Retinal pigment epithelial cell (primary cell): ENCODE results near the gene TMEM248.

Source experiments
- DNase-seq: peaks from one replicate; pipeline ENCODE4 v3.0.0-alpha.2; 2010; ENCODE audit warnings: low read depth
- H3K4me3 ChIP-seq: 2 replicates; pipeline ENCODE4 v1.5.1; 2011; ENCODE audit warnings: mild to moderate bottlenecking, low read length, control low read depth, moderate library complexity
- TF ChIP-seq, protein P1 (sequence below): conservative IDR thresholded peaks from 2 replicates; pipeline ENCODE4 v1.5.1; 2011; ENCODE audit warnings: low read depth, low read length, control low read depth, inconsistent platforms

The TMEM248 gene

GRCh38 chr7:66933469-66933868 is 12.4 kb downstream of the TMEM248 start:
- TF ChIP-seq, protein P1, sequence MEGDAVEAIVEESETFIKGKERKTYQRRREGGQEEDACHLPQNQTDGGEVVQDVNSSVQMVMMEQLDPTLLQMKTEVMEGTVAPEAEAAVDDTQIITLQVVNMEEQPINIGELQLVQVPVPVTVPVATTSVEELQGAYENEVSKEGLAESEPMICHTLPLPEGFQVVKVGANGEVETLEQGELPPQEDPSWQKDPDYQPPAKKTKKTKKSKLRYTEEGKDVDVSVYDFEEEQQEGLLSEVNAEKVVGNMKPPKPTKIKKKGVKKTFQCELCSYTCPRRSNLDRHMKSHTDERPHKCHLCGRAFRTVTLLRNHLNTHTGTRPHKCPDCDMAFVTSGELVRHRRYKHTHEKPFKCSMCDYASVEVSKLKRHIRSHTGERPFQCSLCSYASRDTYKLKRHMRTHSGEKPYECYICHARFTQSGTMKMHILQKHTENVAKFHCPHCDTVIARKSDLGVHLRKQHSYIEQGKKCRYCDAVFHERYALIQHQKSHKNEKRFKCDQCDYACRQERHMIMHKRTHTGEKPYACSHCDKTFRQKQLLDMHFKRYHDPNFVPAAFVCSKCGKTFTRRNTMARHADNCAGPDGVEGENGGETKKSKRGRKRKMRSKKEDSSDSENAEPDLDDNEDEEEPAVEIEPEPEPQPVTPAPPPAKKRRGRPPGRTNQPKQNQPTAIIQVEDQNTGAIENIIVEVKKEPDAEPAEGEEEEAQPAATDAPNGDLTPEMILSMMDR: no peak
- H3K4me3 ChIP-seq: no peak overlapping the region
- no peak for DNase-seq

GRCh38 chr7:66937940-66938339 is 16.9 kb downstream of the TMEM248 start:
- TF ChIP-seq, protein P1: no peak
- H3K4me3 ChIP-seq: no peak overlapping the region
- no peak for DNase-seq

DNA sequence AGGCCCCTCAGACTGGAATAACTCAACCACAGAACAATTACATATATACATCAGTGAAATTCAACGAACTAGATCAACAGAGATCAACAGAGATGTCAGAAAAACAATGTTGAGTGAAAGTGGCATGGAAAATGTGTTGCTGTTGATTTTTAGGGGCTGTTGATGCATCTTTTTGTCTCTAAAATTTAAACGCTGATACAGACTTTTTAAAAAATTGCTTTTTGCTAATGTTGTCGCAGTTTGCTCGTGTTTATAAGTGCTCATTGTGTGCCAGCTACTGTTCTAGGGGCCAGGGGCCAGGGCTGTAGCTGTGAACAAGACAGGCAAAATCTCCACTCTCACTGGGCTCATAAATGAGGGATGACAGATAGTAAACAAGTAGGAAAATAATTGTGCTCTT is 18.3 kb downstream of the TMEM248 start:
- TF ChIP-seq, protein P1: no peak
- no peak for DNase-seq
- H3K4me3 ChIP-seq: no peak overlapping the region

GRCh38 chr7:66946545-66946944 is 25.5 kb downstream of the TMEM248 start:
- TF ChIP-seq, protein P1: no peak
- H3K4me3 ChIP-seq: no peak overlapping the region
- DNase-seq: no peak

DNA sequence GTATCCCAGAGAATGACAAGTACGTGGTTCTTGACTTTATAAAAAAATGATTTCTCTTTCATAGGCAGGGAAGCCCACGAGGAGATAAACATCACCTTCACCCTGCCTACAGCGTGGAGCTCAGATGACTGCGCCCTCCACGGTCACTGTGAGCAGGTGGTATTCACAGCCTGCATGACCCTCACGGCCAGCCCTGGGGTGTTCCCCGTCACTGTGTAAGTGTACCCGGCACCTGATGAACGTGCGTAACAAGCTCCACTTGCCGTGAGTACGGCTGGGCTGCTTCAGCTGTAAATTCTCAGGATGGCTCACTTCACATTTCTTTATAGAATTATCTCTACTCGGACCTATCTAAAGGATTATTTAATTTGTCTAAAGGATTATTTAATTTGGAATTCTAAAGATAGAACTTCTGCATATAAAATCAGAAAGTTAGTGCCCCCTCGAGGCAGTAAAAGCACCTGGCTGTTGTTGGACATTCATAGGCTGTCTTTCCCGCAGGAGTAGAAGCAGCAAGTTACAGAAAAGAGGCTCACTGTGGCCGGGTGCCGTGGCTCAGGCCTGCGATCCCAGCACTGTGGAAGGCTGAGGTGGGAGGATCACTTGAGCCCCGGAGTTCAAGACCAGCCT is 27.6 kb downstream of the TMEM248 start:
- DNase-seq: no peak
- H3K4me3 ChIP-seq: no peak overlapping the region
- TF ChIP-seq, protein P1: no peak

DNA sequence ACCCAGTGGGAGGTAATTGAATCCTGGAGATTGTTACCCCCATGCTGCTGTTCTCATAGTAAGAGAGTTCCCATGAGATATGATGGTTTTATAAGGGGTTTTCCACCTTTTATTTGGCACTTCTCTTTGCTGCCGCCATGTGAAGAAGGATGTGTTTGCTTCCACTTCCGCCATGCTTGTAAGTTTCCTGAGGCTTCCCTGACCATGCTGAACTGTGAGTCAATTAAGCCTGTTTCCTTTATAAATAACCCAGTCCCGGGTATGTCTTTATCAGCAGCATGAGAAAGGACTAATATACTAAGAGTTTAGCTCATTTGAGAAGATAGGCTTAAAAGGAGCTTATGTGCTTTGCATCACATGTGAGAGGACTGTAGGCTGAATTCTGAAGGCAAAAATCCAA is 29.3 kb downstream of the TMEM248 start:
- DNase-seq: no peak
- H3K4me3 ChIP-seq: no peak overlapping the region
- TF ChIP-seq, protein P1: no peak

DNA sequence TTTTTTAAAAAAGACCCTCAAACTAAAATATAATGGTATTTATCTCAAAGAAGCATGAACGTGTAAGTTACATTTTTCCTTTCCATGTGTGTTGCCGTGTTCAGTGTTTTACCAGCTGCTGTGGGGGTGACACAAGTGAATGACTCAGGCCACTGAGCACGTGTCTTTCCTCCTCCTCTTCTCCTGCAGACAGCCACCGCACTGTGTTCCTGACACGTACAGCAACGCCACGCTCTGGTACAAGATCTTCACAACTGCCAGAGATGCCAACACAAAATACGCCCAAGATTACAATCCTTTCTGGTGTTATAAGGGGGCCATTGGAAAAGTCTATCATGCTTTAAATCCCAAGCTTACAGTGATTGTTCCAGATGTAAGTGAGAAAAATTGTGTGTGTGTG is 29.7 kb downstream of the TMEM248 start:
- DNase-seq: no peak

More for the DNA sequence above, 29.7 kb downstream of the TMEM248 start:
- TF ChIP-seq, protein P1: no peak
- no peak overlapping the region for H3K4me3 ChIP-seq
